Nephron progenitor cell (in vitro differentiated cells): ENCODE measurements around the gene ZNF784.
A peak's percentile ranks its signal among the peaks of the same experiment; 100 is the strongest.

ENCODE experiments used
- DNase-seq: peaks from one replicate; pipeline ENCODE4 v3.0.0; 2021
- H3K27ac Mint-ChIP-seq: 2 replicates; pipeline ENCODE4 v1.8.0; 2021; ENCODE audit warnings: mild to moderate bottlenecking, moderate library complexity, mixed read lengths
- H3K27me3 Mint-ChIP-seq: 2 replicates; pipeline ENCODE4 v1.8.0; 2021; ENCODE audit warnings: mild to moderate bottlenecking, low read depth, mixed read lengths; ENCODE audit not compliant: poor library complexity
- H3K36me3 Mint-ChIP-seq: 2 replicates; pipeline ENCODE4 v1.8.0; 2021; ENCODE audit warnings: low read depth, mixed read lengths
- H3K4me1 Mint-ChIP-seq: 2 replicates; pipeline ENCODE4 v1.8.0; 2021; ENCODE audit warnings: mixed read lengths
- H3K4me3 Mint-ChIP-seq: 2 replicates; pipeline ENCODE4 v1.8.0; 2021; ENCODE audit warnings: mild to moderate bottlenecking, moderate library complexity, mixed read lengths
- H3K9me3 Mint-ChIP-seq: 2 replicates; pipeline ENCODE4 v1.8.0; 2021; ENCODE audit warnings: mild to moderate bottlenecking, moderate library complexity, mixed read lengths
- TF ChIP-seq, protein P1 (sequence below): fragments of 200-600 bp; sonication (generic); IDR thresholded peaks from 2 replicates; pipeline ENCODE4 v1.5.0; 2021; ENCODE audit warnings: antibody characterized with exemption

ZNF784 gene

GRCh38 chr19:55646889-55647731 is 22.7 kb upstream of the ZNF784 start:
- TF ChIP-seq, protein P1, sequence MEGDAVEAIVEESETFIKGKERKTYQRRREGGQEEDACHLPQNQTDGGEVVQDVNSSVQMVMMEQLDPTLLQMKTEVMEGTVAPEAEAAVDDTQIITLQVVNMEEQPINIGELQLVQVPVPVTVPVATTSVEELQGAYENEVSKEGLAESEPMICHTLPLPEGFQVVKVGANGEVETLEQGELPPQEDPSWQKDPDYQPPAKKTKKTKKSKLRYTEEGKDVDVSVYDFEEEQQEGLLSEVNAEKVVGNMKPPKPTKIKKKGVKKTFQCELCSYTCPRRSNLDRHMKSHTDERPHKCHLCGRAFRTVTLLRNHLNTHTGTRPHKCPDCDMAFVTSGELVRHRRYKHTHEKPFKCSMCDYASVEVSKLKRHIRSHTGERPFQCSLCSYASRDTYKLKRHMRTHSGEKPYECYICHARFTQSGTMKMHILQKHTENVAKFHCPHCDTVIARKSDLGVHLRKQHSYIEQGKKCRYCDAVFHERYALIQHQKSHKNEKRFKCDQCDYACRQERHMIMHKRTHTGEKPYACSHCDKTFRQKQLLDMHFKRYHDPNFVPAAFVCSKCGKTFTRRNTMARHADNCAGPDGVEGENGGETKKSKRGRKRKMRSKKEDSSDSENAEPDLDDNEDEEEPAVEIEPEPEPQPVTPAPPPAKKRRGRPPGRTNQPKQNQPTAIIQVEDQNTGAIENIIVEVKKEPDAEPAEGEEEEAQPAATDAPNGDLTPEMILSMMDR = no peak
- Mint-ChIP-seq H3K9me3 (no peaks in the 10 kb centered on the region), H3K27ac (peak overlapping the region; percentile 78), H3K4me3 (peak overlapping the region; percentile 84), H3K36me3 (peaks cover 18% of the 10 kb centered on the region), H3K4me1 (peaks cover 53% of the 10 kb centered on the region), H3K27me3 (no peaks in the 10 kb centered on the region)
- DNase-seq = no peak

DNA sequence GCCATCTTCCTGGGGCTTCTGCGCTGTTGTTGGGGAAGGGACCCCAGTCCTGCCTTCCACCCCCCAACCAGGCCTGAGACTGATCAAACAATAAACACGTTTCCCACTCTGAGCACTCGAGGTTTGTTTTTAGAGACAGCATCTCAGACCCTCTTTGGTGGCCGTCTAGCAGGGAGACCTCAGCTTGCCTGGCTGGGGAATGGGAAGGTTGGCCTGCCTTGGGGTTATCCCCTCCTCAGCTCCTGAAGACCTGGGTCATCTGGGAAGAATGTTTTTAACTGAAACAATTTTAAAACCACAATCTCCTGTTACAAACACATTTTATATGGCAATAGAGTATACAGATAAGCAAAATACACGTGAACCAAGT is 21.1 kb upstream of the ZNF784 start:
- Mint-ChIP-seq H3K4me3 (peak overlapping the region; percentile 69), H3K9me3 (no peaks in the 10 kb centered on the region), H3K4me1 (peaks cover 63% of the 10 kb centered on the region), H3K27ac (no peak overlapping the region), H3K36me3 (peaks cover 13% of the 10 kb centered on the region), H3K27me3 (no peaks in the 10 kb centered on the region)
- no peak for DNase-seq
- TF ChIP-seq, protein P1 = no peak

- no peak for DNase-seq
- Mint-ChIP-seq H3K4me3 (peak overlapping the region; percentile 89), H3K9me3 (no peaks in the 10 kb centered on the region), H3K27me3 (no peaks in the 10 kb centered on the region), H3K27ac (peak overlapping the region; percentile 81), H3K4me1 (peaks cover 67% of the 10 kb centered on the region), H3K36me3 (peaks cover 13% of the 10 kb centered on the region)
- TF ChIP-seq, protein P1 = no peak
These were observed 20.6 kb upstream of the ZNF784 start for GRCh38 chr19:55644842-55645511.

- H3K27ac Mint-ChIP-seq = peak overlapping the region; percentile 79
- TF ChIP-seq, protein P1 = no peak
- H3K4me1 Mint-ChIP-seq = peaks cover 62% of the 10 kb centered on the region
- peaks cover 13% of the 10 kb centered on the region for H3K36me3 Mint-ChIP-seq
- no peaks in the 10 kb centered on the region for H3K27me3 Mint-ChIP-seq
- peak overlapping the region; percentile 89 for H3K4me3 Mint-ChIP-seq
- DNase-seq = no peak
- no peaks in the 10 kb centered on the region for H3K9me3 Mint-ChIP-seq
These were observed 19.9 kb upstream of the ZNF784 start for GRCh38 chr19:55644191-55644833.

GRCh38 chr19:55643887-55644176 is 19.5 kb upstream of the ZNF784 start:
- no peak for DNase-seq

More at GRCh38 chr19:55643887-55644176, 19.5 kb upstream of the ZNF784 start:
- peak overlapping the region; percentile 89 for H3K4me3 Mint-ChIP-seq
- H3K36me3 Mint-ChIP-seq = peaks cover 16% of the 10 kb centered on the region
- H3K27ac Mint-ChIP-seq = peak overlapping the region; percentile 79
- H3K27me3 Mint-ChIP-seq = no peaks in the 10 kb centered on the region
- TF ChIP-seq, protein P1 = no peak
- H3K4me1 Mint-ChIP-seq = peaks cover 63% of the 10 kb centered on the region
- H3K9me3 Mint-ChIP-seq = no peaks in the 10 kb centered on the region
